Bone marrow (tissue), 2 donors: Measurements from ENCODE around the gene DUSP7.

Experiments
- DNase-seq, 2 donors: peaks; one replicate each; lab custom pipeline; 2025; lab: John Stamatoyannopoulos, UW

DUSP7 gene

DNA sequence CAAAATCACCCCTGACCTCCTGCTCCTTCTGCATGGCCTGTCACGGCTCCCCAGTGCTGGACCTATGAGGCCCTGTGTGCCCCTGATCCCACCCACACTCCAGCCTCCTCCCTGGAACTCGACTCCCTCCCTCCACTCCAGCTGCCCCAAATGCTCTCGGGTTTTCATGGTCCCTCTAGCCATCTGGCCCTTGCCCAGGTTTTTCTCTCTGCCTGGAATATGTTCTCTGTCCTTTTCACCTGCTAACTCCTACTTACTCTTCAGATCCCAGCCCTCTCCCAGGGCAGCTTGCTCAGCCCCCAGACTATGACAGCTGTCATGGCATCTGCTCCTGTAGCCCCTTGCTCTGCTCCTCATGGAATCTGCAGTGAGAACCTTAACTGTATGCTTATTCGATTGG is 30.3 kb downstream of the DUSP7 start:
- DNase-seq: no peak

DNA sequence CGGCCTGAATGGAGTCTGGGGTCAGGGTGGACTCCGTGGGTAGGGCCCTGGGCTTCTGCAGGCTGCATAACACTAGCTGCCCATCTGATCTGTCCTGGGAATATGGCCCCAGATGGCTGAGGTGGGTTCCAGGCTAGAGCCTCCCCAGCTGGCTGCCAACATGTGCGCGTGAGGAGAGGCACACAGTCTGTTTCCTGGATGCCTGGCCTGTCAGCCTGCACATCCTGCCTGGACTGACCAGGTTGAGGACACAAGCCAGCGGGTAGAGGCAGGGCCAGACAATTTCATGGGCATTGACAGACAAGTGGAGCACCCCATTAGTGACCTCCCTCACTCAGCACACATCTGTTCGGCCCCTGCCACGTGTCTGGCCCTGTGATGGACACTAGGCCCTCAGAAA is 30.9 kb downstream of the DUSP7 start:
- DNase-seq: no peak

DNA sequence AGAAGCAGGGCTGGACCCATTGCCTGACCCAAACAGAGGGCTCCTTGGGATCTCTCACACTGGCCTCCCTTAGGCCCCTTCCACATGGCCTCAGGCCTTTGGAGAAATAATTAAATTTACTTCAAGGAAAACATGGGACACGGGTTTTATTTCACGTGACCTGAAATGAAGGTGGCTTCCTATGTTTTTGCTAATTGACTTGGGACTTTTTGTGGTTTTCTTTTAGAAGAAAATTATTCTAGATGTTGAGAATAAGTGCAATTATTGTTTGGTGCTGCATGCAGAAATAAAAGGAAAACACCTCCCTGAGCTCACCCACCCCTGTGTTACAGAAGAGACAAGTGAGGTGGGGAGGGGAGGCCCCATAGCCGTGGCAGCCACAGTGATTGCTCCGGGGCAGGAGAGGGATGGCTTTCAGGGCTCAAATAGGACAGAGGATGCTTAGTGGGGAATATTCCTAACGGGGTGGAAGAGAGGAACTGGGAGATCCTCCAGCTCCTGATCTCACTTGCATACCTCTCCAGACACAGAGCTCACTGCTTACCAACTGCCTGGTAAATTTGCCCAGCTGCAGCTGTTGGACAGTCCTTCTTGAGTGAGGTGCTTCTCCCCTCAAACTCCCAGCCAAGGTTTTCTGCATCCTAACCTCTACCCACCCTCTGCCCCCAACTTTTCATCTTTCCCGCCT is 31.5 kb downstream of the DUSP7 start:
- DNase-seq: no peak

DNA sequence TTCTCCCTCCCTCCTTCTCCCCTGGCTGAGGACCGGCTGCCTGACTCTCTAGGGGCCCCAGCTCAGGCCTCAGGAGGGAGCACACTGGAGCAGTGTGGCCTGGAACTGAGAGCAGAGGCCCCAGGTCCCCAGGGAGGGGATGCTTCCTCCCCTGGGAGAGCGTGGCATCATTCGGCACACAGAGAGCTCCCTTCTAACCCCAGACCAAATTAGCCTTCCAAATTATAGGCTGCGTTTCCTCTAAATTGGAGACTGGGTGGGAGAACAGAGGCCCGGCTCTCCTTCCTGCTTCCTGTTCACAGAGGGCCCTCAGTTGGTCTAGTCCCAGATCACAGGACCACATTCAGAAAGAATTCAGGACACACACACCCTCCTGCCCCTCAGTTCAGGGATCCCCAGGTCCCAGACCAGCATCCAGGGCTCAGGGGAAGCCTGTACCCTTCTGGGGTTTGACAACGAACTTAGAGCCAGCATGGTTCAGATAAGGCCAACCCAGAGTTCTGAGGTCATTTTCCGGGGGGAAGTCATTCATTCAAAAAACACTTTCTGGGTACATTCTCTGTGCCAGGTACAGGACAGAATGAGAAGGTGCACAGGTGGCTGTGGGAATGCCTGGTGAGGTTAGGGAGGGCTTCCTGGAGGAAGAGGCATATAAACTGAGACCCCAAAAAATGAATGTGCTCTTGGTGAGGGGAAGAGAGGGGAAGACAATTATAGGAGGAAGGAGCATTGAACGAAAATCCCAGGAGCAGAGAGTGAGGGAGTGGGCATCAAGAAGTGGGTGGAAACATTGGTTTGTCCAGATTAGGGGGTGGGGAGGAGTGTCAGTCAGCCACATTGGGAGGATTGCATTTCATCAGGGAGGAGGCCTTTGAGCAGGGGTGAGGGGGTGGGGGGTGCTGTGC is 32.3 kb downstream of the DUSP7 start:
- DNase-seq: no peak

DNA sequence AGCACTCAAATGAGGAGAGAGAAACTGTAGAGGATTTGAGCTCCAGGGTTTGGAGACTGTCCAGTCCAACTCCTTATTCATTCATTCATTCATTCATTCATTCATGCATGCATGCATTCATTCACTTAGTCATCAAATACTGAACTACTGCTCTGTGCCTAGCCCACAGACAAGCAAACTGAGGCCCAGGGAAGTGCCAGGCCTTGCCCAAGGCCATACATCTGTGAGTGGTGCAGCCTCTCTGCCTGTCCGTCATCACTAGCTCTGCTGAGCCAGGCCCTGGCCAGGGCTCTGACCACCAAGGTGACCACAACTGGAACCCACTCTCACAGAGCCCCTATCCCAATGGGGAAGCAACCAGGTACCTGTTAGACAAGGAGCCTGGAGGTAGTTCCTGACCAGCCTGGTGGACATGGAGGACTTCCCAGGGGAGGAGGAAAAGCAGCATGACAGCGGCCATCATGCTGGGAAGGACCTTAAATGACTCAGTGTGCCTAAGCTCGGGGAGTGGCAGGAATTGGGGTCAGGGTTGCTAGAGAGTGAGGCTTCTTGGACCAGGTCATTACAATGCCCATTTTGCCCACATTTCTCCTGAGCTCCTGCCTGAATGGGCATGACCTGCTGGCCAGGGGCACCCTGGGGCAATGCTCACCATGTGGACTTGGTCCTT is 33.1 kb downstream of the DUSP7 start:
- DNase-seq: no peak

DNA sequence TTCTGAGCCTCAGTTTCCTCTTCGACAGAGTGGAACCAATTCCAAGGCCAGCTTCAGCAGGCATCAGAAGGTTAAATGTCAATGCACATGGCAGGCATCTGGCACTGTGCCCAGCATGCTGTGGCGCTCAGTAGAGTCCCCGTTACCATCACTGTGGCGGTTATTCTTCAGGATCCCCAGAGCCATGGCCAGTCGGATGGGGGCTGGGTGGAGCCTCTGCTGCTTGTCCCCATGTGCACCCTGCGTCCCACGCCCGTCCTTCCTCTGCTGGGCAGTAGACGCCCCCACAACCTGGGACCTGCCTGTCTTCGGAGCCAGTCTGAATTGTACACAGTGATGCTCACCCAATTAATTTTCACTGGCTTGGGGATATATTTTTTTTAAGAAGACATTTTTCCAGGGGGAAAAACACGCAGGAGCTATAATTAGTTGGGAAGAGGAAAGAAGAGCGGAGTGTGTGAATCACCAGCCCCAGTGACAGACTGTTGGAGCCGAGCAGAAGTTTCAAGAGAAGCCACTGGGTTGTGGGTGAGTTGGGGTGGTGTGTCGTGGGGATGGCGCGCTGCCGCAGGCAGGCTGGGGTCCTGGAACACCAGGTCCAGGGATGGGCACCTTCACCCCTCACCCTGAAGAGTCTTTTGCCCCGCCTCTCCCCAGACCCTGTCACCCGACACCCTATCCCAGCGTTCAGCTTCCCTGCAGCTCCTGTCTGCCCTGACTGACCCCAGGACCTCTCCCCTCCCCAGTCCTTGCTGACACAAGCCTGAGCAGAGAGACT is 33.9 kb downstream of the DUSP7 start:
- DNase-seq: no peak

DNA sequence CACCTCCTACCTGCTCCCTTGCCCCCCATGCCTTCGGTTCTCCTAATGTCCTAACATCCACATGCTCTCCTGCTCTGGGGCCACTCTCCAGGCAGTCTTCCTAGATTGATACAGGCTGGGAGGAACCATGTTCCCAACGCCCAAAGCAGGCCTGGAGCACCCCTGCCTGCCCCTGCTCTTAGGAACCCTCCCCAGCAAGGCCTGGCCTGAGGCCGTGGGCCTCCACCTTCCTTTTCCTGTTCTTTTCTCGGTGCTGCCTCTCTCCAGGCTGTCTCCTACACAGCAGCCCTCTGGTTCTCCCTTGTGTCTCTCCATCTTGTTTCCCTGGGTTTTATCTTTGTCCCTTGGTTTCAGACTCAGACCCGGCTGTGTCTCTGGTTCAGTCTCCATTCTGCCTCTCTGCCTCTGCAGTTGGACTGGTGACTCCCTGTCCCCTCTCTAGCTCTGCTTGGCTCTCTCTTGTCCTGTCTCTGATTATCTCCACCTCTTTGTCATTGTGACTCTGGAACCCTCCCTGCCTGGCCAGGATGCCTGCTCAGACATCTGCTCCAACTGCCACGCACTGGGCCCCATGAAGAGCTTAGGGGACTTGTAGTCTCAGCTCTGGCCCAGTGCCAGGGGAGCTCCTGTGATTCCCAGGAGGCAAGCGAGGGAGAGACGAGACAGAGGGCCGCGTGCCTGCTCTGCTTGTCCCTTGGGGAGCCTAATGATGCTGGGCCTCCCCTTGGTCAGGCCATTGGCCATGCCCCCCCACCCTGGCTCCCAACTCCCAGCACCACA is 34.7 kb downstream of the DUSP7 start:
- DNase-seq: no peak

DNA sequence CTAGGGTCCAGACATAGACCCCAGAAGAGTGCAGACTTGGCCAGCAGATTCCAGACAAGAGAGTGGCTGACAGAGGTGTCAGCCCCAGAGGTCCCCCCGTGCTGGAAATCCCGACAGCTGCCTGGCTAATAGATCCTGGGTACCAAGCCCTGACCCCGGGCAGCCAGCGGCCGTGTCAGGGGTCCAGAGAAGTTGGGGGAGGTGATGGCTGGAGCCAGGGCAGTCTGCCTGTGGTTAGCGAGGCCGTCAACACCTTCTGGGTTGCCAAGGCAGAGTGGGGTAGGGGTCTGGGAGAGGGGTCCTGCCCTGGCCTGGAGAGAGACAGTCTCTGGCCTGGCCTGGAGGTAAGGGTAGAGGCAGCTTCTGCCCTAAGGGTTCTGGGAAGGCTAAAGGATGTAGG is 35.6 kb downstream of the DUSP7 start:
- no peak for DNase-seq

DNA sequence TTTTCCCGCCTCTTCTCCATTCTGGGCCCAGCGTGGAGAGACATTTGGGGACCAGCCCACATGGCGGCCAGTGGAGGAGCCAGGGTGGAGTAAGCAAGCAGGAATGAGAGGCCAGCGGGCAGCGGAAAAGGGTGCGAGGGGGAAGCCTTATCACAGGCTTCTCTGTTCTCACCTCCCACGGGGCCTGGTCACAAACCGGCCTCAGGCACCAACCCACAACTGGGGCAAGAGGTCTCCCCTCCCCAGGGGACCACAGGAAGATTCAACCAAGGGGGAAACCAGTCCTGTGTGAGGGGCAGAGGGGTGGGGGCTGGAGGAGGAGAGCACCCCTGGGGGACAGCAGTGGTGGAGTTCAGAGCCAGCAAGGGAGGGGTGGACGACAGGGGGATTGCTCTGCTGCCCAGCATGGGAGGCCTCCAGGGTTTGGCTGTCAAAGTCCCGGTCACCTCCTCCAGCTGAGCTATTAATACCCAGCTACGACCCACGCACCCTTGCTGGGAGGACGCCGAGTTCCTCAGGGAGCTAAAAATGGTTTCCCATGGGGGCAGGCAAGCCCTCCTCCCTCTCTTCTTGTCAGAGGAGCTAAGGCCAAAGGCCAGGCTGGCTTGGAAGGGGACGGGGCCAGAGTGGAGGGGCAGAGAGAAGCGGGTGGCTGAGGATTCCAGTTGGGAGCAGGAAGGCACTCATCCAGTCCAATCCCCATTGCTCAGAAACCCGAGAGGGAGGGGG is 36.9 kb downstream of the DUSP7 start:
- no peak for DNase-seq

DNA sequence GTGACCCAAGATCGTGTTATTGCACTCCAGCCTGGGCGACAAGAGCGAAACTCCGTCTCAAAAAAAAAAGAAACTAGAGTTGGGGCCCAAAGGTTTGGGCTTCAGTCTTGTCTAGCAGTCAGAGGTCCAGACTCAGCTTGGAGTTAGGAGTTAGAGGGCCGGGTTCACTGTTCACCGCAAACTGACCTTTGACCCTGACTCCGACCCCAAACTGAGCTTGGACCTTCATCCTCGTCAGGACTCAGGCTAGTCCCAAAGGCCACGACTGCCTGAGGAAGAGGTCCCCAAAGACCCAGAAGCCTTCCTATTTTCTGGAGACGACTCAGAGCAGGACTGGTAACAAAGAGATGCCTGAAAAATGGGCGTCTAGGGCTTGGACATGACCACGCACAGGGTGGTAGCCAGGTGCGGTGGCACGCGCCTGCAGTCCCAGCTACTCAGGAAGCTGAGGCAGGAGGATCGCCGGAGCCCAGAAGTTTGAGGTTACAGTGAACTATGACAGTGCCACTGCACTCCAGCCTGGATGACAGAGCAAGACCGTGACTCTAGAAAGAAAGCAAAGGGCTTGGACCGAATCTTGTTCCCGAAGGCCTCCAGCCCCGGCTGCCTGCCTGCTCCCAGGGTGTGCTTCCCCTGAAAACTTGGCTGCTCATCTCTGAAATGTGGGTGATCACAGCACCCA is 37.9 kb downstream of the DUSP7 start:
- no peak for DNase-seq

DNA sequence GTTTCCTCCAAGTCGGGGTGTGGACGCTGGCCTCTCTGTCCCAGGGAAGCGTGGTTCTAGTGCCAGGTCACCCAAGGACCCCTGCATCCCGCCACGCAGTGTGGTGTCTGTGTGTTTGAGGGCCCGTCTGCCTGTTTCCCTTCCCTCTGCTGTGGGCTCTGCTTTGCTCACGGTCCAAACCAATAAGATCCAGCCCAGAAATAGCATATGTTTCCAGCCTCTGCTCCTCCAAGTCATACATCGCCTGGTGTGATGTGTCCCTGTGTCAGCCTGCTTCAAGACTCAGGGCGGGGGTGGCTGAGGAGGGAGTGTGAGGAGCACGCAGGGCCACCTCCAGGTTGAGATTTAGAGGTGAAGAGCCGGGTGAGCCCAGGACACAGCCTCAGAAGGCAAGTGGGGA is 38.8 kb downstream of the DUSP7 start:
- DNase-seq: no peak

DNA sequence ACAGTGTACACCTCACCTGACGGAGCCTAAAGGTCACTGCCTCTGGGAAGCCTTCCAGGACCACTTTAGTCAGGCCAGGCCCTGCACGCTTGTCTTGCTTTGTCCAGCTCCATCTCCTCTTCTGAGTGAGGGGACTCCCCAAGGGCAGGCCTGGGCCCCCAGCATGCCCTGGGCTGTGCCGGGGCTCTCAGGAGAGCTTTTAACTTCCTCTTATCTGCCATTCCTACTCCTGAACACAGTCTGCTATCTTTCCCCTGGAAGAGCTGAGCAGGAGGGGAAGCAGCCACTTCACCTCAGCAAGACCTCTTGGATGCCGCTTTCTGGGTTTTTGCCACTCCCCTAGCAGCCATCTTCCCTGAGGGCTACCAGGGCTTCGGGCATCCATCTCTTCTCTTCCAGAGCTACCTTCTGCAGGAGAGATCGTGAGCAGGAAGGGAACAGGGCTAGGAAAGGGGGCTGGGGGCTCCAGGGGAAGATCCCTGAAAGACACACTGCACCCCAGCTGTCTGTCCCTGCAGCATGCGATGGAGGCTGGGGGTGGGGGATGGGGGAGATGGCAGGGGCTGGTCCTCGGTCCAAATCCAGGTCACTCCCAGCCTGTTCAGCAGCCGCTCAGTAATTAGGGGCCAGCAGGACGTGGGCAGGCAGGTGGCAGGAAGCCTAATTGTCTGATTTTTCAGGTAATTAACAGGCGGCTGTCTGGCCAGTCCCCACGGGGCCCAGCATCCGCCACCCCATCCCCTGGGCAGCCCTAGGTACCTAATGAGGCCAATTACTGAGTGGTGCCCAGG is 40.7 kb downstream of the DUSP7 start:
- no peak for DNase-seq

DNA sequence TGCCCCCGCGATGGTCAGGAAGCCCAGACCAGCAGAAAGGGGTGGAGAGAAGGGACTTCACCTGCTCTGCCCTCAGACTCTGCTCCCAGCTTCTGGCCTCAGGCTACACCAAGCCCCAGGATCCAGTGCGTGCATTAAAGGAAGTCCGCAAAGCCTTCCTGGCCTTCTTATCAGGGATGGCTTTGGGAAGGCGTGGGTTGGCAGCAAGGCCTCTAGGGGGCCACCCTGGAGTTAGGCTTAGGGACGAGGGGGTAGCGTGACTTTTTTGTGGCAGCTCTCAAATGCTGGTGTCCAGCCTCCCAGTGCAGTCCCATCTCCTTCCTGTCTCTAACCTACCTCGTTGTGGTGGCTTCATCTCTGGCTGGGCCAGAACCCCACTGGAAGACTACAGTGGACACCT is 41.8 kb downstream of the DUSP7 start:
- DNase-seq: no peak

DNA sequence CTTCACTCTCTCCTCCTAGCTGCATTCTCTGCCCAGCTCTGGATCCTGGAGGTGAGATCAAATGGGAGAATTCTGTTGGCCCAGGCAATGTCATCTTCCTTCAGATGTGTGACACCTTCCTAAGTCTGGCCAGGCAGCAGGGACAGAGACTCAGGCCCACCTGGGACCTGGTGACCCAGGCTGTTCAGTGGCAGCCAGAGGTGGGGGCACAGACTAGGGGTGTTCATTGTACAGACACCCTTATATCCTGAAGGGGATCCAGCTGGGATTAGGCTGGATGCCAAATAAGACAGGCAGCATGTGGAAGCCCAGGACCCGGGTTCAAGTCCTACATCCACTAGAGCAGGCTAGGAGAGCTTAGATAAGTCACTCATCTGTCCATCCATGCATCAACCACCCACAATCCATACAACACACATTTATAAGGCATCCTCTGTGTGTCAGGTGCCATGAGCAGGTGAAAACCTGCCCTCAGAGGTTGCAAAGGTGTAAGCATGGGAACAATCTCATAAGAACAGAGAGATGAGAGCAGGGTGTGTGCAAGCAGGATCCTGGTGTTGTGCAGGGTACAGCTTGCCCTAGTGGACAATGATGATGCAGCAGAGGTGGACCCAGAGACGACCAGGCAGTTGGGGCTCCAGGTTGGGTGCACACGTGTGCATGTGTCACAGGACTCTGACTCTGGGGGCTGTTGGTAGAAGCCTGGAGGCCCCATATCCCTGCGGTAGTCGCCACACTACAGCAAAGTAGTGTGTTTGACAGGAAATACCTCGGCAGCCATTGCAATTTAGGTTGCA is 42.4 kb downstream of the DUSP7 start:
- DNase-seq: no peak

DNA sequence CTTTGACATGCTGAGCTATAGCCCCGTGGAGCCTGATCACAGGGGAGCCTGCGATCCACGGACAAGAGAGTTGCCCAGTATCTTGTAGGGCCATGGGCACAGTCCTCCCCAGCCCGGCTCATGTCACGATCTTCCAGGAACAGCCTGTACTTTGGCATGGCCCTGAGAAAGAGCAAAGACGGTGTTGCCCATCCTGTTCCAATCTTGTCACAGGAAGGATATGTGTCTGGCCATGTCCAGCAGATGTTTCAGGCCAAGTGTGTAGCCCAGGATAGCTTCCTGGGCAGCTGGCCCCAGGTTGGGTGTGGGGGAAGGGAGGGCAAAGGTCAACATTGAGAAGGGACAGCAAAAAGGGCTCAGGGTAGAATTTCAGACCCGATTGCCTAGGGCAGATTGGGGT is 43.7 kb downstream of the DUSP7 start:
- DNase-seq: no peak

DNA sequence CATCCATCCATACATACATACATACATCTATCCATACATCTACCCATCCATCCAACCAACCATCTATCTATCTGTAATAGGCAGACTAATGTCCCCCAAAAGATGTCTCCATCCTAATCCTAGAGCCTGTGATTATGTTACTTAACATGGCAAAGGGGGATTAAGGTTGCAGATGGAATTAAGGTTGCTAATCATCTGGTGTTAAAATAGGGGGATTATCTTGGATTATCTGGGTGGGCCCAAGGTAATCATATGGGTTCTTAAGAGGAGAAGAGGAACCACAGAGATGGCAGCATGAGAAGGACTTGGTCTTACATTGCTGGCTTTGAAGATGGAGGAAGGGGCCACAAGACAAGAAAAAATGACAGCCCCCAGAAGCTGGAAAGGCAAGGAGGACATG is 45.9 kb downstream of the DUSP7 start:
- DNase-seq: no peak

DNA sequence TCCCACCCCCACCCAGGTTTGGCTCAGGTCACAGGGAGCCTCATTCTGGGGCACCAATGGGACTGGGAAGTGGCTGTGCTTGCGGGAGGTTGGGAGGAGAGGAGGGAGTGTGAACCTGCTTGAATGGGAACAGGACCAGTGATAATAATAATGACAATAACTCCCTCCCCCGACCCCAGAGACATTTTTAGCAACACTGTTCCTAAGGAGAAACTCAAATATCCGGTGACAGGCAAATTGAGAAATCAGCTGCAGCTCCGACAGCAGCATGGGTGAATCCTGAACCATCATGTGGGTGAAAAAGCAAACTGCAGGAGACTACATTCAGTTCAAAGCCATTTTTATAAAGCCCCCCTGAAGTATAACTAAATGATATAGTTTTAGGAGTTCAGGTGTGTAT is 49.1 kb downstream of the DUSP7 start:
- DNase-seq: no peak

DNA sequence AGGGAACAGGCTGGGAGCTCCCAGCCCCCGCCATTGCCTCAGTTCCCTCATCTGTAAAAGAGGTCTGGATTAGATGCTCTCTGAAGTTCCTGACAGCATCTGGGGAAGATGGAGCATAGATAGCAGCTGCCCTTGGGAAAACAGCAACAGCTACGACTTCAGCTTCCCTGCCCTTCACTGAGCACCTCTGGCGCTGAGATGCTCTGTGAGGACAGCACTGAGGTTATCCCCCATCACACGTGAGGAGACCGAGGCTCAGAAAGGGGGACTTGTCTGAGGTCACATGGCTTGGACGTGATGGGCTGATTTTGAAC is 49.6 kb downstream of the DUSP7 start:
- DNase-seq: no peak
